ENCODE measurements around the gene PTPN1. TPM values are rescaled to one million over a fixed set of nuclear protein-coding genes. Genes with fewer than 3 reads are reported as not detected.

The PTPN1 gene
- total and polyA plus RNA-seq, 2 of the 4 experiments (the other 2 are of a cell fraction), result 31.7 to 37.4 TPM

DNA sequence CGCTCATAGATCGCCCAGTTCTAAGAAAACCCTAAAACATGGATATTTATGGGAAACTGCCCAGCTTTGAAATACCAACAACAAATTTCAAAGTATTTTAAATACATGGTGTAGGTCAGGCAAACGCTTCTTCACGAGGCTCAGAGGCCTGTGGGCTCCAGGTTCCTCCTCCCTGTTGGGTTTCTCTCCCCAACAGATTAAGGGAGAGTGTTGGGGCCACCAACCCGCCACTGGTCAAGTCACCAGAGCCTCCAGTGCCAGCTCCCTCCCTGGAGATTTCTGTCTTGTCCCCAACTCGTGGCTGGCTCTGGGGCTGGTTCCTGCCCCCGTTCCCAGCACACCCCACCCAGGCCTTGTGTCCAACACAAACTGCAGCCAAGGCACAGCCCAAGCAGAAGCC is 87.9 kb downstream of the PTPN1 start:
- Histone ChIP-seq H3K4me3 (ENCODE audit: insufficient read depth, low read depth, low read length) (no peak overlapping the region), H2AK5ac (ENCODE audit: low read depth, low read length) (no peak overlapping the region), H3K79me1 (ENCODE audit: low read depth in 1 of 2, low read length in 2 of 2) (0 out of 4 replicates have a peak, but pooled peaks cover 0 to 5% of the 10 kb centered on the region in 2 experiments), H2AFZ (replicated peaks; ENCODE audit: low read length, poor library complexity) (no peak overlapping the region), H3K4me2 (ENCODE audit: low read depth, low read length) (no peak overlapping the region), H3K23ac (ENCODE audit: low read depth, low read length) (no peak overlapping the region), H4K5ac (ENCODE audit: low read depth, low read length) (no peak overlapping the region), H3K27me3 (ENCODE audit: control insufficient read depth, insufficient read depth, low read length) (no peaks in the 10 kb centered on the region), H2BK15ac (ENCODE audit: low read depth, low read length) (no peak overlapping the region), H3K9me3 (ENCODE audit: control insufficient read depth, insufficient read depth, low read length) (no peaks in the 10 kb centered on the region), H3K27ac (ENCODE audit: insufficient read depth, low read length) (no peak overlapping the region), H3K36me3 (ENCODE audit: control insufficient read depth, insufficient read depth, low read length) (peaks cover 7% of the 10 kb centered on the region; the same call in 1 of the 2 replicates), H2BK5ac (ENCODE audit: low read depth, low read length, poor library complexity, severe bottlenecking) (no peak overlapping the region), H2BK20ac (ENCODE audit: low read depth, low read length) (no peak overlapping the region), H4K91ac (ENCODE audit: insufficient read depth, low read depth, low read length) (no peak overlapping the region), H3K18ac (ENCODE audit: low read depth, low read length) (no peak overlapping the region), H4K8ac (ENCODE audit: low read depth in 2 of 2, low read length in 2 of 2) (no peak overlapping the region), H3K4ac (ENCODE audit: low read depth, low read length) (no peak overlapping the region), H3K9ac (ENCODE audit: low read depth, low read length) (no peak overlapping the region), H3K14ac (replicated peaks; ENCODE audit: low read depth, low read length) (no peak overlapping the region), H2AK9ac (replicated peaks; ENCODE audit: low read depth, low read length, poor library complexity) (no peak overlapping the region), H3K56ac (ENCODE audit: extremely low read depth, insufficient read depth, low read length) (no peak overlapping the region), H2BK120ac (ENCODE audit: low read depth, low read length) (no peak overlapping the region), H3K4me1 (ENCODE audit: control insufficient read depth, insufficient read depth, low read length) (peaks cover 10% of the 10 kb centered on the region; the same call in 1 of the 2 replicates), H3K9me1 (ENCODE audit: insufficient read depth, low read length) (peaks cover 15% of the 10 kb centered on the region; the same call in 1 of the 2 replicates), H4K20me1 (ENCODE audit: insufficient read depth, low read length) (no peaks in the 10 kb centered on the region; the same call in 1 of the 2 replicates)
- TF ChIP-seq FOS (IDR thresholded peaks at IDR 0.05; ENCODE audit: low read depth, low read length) (no peak), RCOR1 (IDR thresholded peaks at IDR 0.05; ENCODE audit: insufficient replicate concordance, low read length) (no peak), BHLHE40 (IDR thresholded peaks at IDR 0.05; ENCODE audit: low read depth, low read length) (no peak), CEBPB (IDR thresholded peaks at IDR 0.05; ENCODE audit: low read depth, low read length) (no peak), RAD21 (IDR thresholded peaks at IDR 0.05; ENCODE audit: low read length) (no peak), MXI1 (IDR thresholded peaks at IDR 0.05; ENCODE audit: borderline replicate concordance, low read depth, low read length) (no peak), MAZ (IDR thresholded peaks at IDR 0.05; ENCODE audit: borderline replicate concordance, low read depth, low read length) (no peak), MAFK (IDR thresholded peaks at IDR 0.05; ENCODE audit: low read depth, low read length) (no peak), POLR2A (IDR thresholded peaks at IDR 0.05; ENCODE audit: low read depth, low read length) (no peak), NFE2L2 (IDR thresholded peaks at IDR 0.05; ENCODE audit: low read depth, low read length) (no peak), CTCF (conservative IDR thresholded peaks at IDR 0.05; ENCODE audit: low read depth, low read length) (no peak), RFX5 (IDR thresholded peaks at IDR 0.05; ENCODE audit: low read depth, low read length) (no peak), SMC3 (IDR thresholded peaks at IDR 0.05; ENCODE audit: low read depth, low read length) (no peak), ELK1 (IDR thresholded peaks at IDR 0.05; ENCODE audit: borderline replicate concordance, low read depth, low read length) (no peak), CHD1 (IDR thresholded peaks at IDR 0.05; ENCODE audit: low read depth, low read length) (no peak)
- TF ChIP-seq, protein P1, sequence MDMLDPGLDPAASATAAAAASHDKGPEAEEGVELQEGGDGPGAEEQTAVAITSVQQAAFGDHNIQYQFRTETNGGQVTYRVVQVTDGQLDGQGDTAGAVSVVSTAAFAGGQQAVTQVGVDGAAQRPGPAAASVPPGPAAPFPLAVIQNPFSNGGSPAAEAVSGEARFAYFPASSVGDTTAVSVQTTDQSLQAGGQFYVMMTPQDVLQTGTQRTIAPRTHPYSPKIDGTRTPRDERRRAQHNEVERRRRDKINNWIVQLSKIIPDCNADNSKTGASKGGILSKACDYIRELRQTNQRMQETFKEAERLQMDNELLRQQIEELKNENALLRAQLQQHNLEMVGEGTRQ (IDR thresholded peaks at IDR 0.05; ENCODE audit: low read depth, low read length), result no peak
- POLR2A ChIA-PET (ENCODE audit: unreplicated experiment), result no interaction called here
- ATAC-seq (ENCODE audit: low read depth) (no peak), DNase-seq (no peak)
- intact Hi-C loops (cut with micrococcal nuclease), result no loop called here
- CTCF ChIA-PET, result no interaction called here
- in situ Hi-C loops (cut with MboI; ENCODE audit: low sequenced_read_pairs), result no loop called here
- dilution Hi-C loops (cut with HindIII; ENCODE audit: low sequenced_read_pairs, unreplicated experiment), result no loop called here
- BruUV-seq (replicated peaks), result no TSS peak
- no CpG with 5 or more reads among the region's 7 CpGs for WGBS, 2 experiments (ENCODE audit: extremely low coverage in 2 of 2, insufficient read length in 1 of 2)
